Kidney capillary endothelial cell (primary cell): Measurements from ENCODE around the gene RPL36AL.
"Not testable (repeated sequence)": the region's sequence is repeated elsewhere in the genome, so short reads cannot be mapped to it uniquely, and the experiment has no call there.

ENCODE experiments used
- DNase-seq: peaks from one replicate; pipeline ENCODE4 v3.0.0-alpha.2; 2018; ENCODE audit warnings: low spot score

Gene RPL36AL

GRCh38 chr14:49619273-49619672 is 1.2 kb downstream of the RPL36AL start:
- not testable (repeated sequence) for DNase-seq

GRCh38 chr14:49617852-49618519 is 2.4 kb downstream of the RPL36AL start:
- DNase-seq: no peak

GRCh38 chr14:49615776-49616175 is 4.7 kb downstream of the RPL36AL start:
- no peak for DNase-seq

GRCh38 chr14:49614196-49614595 is 6.2 kb downstream of the RPL36AL start:
- DNase-seq: no peak

- DNase-seq: no peak
Measured at GRCh38 chr14:49612671-49613070, 7.8 kb downstream of the RPL36AL start.

GRCh38 chr14:49612251-49612650 is 8.2 kb downstream of the RPL36AL start:
- DNase-seq: no peak

GRCh38 chr14:49607583-49607982 is 12.8 kb downstream of the RPL36AL start:
- DNase-seq: no peak

- DNase-seq: peak; percentile 80
Measured at GRCh38 chr14:49598485-49599300, 21.7 kb downstream of the RPL36AL start, which contains the start of gene LRR1. TSS of gene LRR1 (plus strand) at chr14:49598940. CDS start at chr14:49599021, 81 bp downstream.

- DNase-seq: no peak
Measured at GRCh38 chr14:49598189-49598484, 22.3 kb downstream of the RPL36AL start.

- DNase-seq: no peak
Measured at GRCh38 chr14:49594347-49595091, 25.9 kb downstream of the RPL36AL start.

- no peak for DNase-seq
Measured at GRCh38 chr14:49593016-49593415, 27.4 kb downstream of the RPL36AL start.

GRCh38 chr14:49589387-49589786 is 31.0 kb downstream of the RPL36AL start:
- no peak for DNase-seq

GRCh38 chr14:49586673-49587460 is 33.6 kb downstream of the RPL36AL start:
- DNase-seq: peak; percentile 86

- peak; percentile 98 for DNase-seq
Measured at GRCh38 chr14:49585803-49586672, 34.4 kb downstream of the RPL36AL start, which contains the start of gene RPS29. TSS of gene RPS29 (minus strand) at chr14:49586380. CDS start at chr14:49586346, 34 bp downstream.

GRCh38 chr14:49584981-49585640 is 35.3 kb downstream of the RPL36AL start:
- not testable (repeated sequence) for DNase-seq

- no peak for DNase-seq
Measured at GRCh38 chr14:49584058-49584457, 36.4 kb downstream of the RPL36AL start.

GRCh38 chr14:49583629-49584028 is 36.8 kb downstream of the RPL36AL start:
- DNase-seq: no peak

- no peak for DNase-seq
Measured at GRCh38 chr14:49582113-49582977, 38.1 kb downstream of the RPL36AL start.
